Right renal pelvis (tissue), 4 donors: ENCODE data around the gene OR2A12. TPM values are rescaled to one million over a fixed set of nuclear protein-coding genes. Genes with fewer than 3 reads are reported as not detected.
"Not testable (repeated sequence)": the region's sequence is repeated elsewhere in the genome, so short reads cannot be mapped to it uniquely, and the experiment has no call there.

Source experiments
- DNase-seq, 4 donors: peaks; one replicate each; pipeline ENCODE4 v3.0.0-alpha.2; 2013; ENCODE audit warnings: low read depth in 4 of 4, low spot score in 3 of 4, missing footprints in 1 of 4
- polyA plus RNA-seq, 4 donors: library from polyadenylated mRNA; unstranded; fragments of 120-200 nt; gene quantifications; one replicate each; pipeline ENCODE4 v1.2.1, GENCODE V29; 2013; ENCODE audit not compliant: insufficient read length in 4 of 4

The OR2A12 gene
- polyA plus RNA-seq, 4 donors, result 0.03 TPM; not detected in 3

- DNase-seq, result no peak
Measured at GRCh38 chr7:144113651-144114050, 27.6 kb downstream of the OR2A12 start.

- no peak for DNase-seq
Measured at GRCh38 chr7:144118341-144118740, 32.3 kb downstream of the OR2A12 start.

- no peak for DNase-seq
Measured at GRCh38 chr7:144122876-144123275, 36.8 kb downstream of the OR2A12 start, which contains the start of gene OR2A14. OR2A14 (plus strand) TSS chr7:144123176; CDS start chr7:144129113, 5,937 bp downstream.

- DNase-seq, result peak; percentile 50 to 56 (median 54)
Measured at GRCh38 chr7:144127714-144128334, 41.7 kb downstream of the OR2A12 start.

GRCh38 chr7:144129601-144130000 is 43.5 kb downstream of the OR2A12 start:
- DNase-seq, result not testable (repeated sequence)

- DNase-seq, result no peak
Measured at GRCh38 chr7:144130730-144131129, 44.7 kb downstream of the OR2A12 start.

- no peak for DNase-seq
Measured at GRCh38 chr7:144132262-144132661, 46.2 kb downstream of the OR2A12 start.

- no peak for DNase-seq
Measured at GRCh38 chr7:144133307-144133706, 47.2 kb downstream of the OR2A12 start.

GRCh38 chr7:144134116-144134515 is 48.0 kb downstream of the OR2A12 start:
- no peak for DNase-seq

- no peak for DNase-seq
Measured at GRCh38 chr7:144137501-144137900, 51.4 kb downstream of the OR2A12 start.

- no peak for DNase-seq
Measured at GRCh38 chr7:144142187-144142586, 56.1 kb downstream of the OR2A12 start.

GRCh38 chr7:144144426-144144825 is 58.3 kb downstream of the OR2A12 start:
- no peak for DNase-seq

GRCh38 chr7:144148224-144148827 is 62.2 kb downstream of the OR2A12 start:
- DNase-seq, result no peak

Other genes with a start within 250 kb of the OR2A12 start
- gene TCAF1, start 184.1 kb upstream of the OR2A12 start, polyA plus RNA-seq, result 10 to 100 TPM; 74.8 to 88.0 (median 86.3) TPM
- not detected for gene OR2F2, start 151.0 kb upstream of the OR2A12 start, polyA plus RNA-seq
- gene OR2F1, start 131.4 kb upstream of the OR2A12 start, polyA plus RNA-seq, result under 1 TPM in 1 of 4 donors, not detected in 3; 0.06 TPM
- not detected for gene OR6B1, start 86.0 kb upstream of the OR2A12 start, polyA plus RNA-seq
- under 1 TPM in 3 of 4 donors, not detected in 1; 0.07 to 0.17 (median 0.10) TPM for gene OR2A5, start 37.3 kb upstream of the OR2A12 start, polyA plus RNA-seq
- not detected for gene OR2A25, start 16.5 kb upstream of the OR2A12 start, polyA plus RNA-seq
- gene OR2A2, start 23.3 kb downstream of the OR2A12 start, polyA plus RNA-seq, result not detected
- not detected for gene OR2A14, start 36.9 kb downstream of the OR2A12 start, polyA plus RNA-seq
- 10 to 100 TPM in 1 of 4 donors, 1 to 10 TPM in 3; 3.6 to 12.6 (median 6.8) TPM for gene CTAGE4, start 97.2 kb downstream of the OR2A12 start, polyA plus RNA-seq
- gene ARHGEF35, start 109.6 kb downstream of the OR2A12 start, polyA plus RNA-seq, result 10 to 100 TPM; 20.5 to 24.6 (median 23.9) TPM
- 1 to 10 TPM; 1.1 to 2.1 (median 1.4) TPM for gene OR2A42, start 153.3 kb downstream of the OR2A12 start, polyA plus RNA-seq
- 10 to 100 TPM in 2 of 4 donors, 1 to 10 TPM in 2; 7.8 to 15.2 (median 10.0) TPM for gene OR2A7, start 178.5 kb downstream of the OR2A12 start, polyA plus RNA-seq
- 1 to 10 TPM; 5.2 to 7.2 (median 6.4) TPM for gene CTAGE8, start 183.0 kb downstream of the OR2A12 start, polyA plus RNA-seq
- gene OR2A1, start 226.1 kb downstream of the OR2A12 start, polyA plus RNA-seq, result 1 to 10 TPM in 1 of 4 donors, under 1 TPM in 2, not detected in 1; 0.27 to 1.1 (median 0.79) TPM